22Rv1 (cell line): ENCODE measurements around the gene CREB5.

Experiments used
- CTCF ChIP-seq: fragments of 450-650 bp; IDR thresholded peaks from 2 replicates; pipeline ENCODE4 v1.5.1; 2017; ENCODE audit warnings: mild to moderate bottlenecking
- ZFX ChIP-seq: fragments of 450-650 bp; IDR thresholded peaks from 2 replicates; pipeline ENCODE4 v1.6.1; 2017; ENCODE audit warnings: antibody characterized with exemption, borderline replicate concordance

- TF ChIP-seq CTCF: no peak
- no peak for TF ChIP-seq ZFX
Measured at GRCh38 chr7:28798274-28798673, 386.0 kb downstream of the CREB5 start.
